DND-41 (cell line): Measurements from ENCODE around the gene GNG12.

ENCODE experiments used
- ATAC-seq: fragments of 200-7000 bp; cut with Tn5 transposase; 3 replicates; pipeline ENCODE4 v1.9.1; 2021; ENCODE audit warnings: low read depth; ENCODE audit not compliant: insufficient read depth
- DNase-seq: peaks from one replicate; pipeline ENCODE4 v3.0.0-alpha.2; 2020
- H2AFZ ChIP-seq: 2 replicates; pipeline ENCODE4 v1.6.0; 2012; ENCODE audit warnings: low read depth, low read length
- H3K27ac ChIP-seq: 2 replicates; pipeline ENCODE4 v1.5.1; 2012; ENCODE audit warnings: low read length, inconsistent platforms
- H3K27me3 ChIP-seq: fragments of 200-600 bp; sonication (generic); 2 replicates; pipeline ENCODE4 v1.6.0; 2012; ENCODE audit warnings: low read length, mild to moderate bottlenecking, inconsistent platforms; ENCODE audit not compliant: insufficient read depth, poor library complexity
- H3K36me3 ChIP-seq: 2 replicates; pipeline ENCODE4 v1.5.1; 2012; ENCODE audit warnings: low read length, inconsistent platforms; ENCODE audit not compliant: insufficient read depth
- H3K4me1 ChIP-seq: 2 replicates; pipeline ENCODE4 v1.5.1; 2012; ENCODE audit warnings: mild to moderate bottlenecking, low read length; ENCODE audit not compliant: insufficient read depth
- H3K4me2 ChIP-seq: 2 replicates; pipeline ENCODE4 v1.6.0; 2012; ENCODE audit warnings: mild to moderate bottlenecking, moderate library complexity, low read length, inconsistent platforms; ENCODE audit not compliant: insufficient read depth
- H3K4me3 ChIP-seq, 2 experiments: fragments of 200-600 bp in 1 of 2; shearing (Covaris generic) in 1 of 2; 2 replicates each; pipeline ENCODE4 v1.5.1; 2012 to 2016; ENCODE audit warnings: inconsistent platforms in 2 of 2, low read length in 2 of 2, mild to moderate bottlenecking in 2 of 2, low read depth in 1 of 2, moderate library complexity in 1 of 2
- H3K79me2 ChIP-seq: 2 replicates; pipeline ENCODE4 v1.6.0; 2012; ENCODE audit warnings: low read length, inconsistent platforms; ENCODE audit not compliant: insufficient read depth
- H3K9ac ChIP-seq: 2 replicates; pipeline ENCODE4 v1.6.0; 2012; ENCODE audit warnings: low read depth, mild to moderate bottlenecking, inconsistent platforms, low read length, moderate library complexity
- H3K9me3 ChIP-seq: 2 replicates; pipeline ENCODE4 v1.5.1; 2012; ENCODE audit warnings: low read length, moderate library complexity, mild to moderate bottlenecking, inconsistent platforms; ENCODE audit not compliant: insufficient read depth, severe bottlenecking
- H4K20me1 ChIP-seq: 2 replicates; pipeline ENCODE4 v1.6.0; 2012; ENCODE audit warnings: low read length; ENCODE audit not compliant: insufficient read depth
- EZH2 ChIP-seq: IDR thresholded peaks from 3 replicates; pipeline ENCODE4 v1.6.1; 2012; ENCODE audit warnings: borderline replicate concordance, low read depth, mild to moderate bottlenecking, moderate library complexity, low read length, inconsistent platforms; ENCODE audit not compliant: severe bottlenecking
- TF ChIP-seq, protein P1 (sequence below): IDR thresholded peaks from 2 replicates; pipeline ENCODE4 v1.5.1; 2012; ENCODE audit warnings: borderline replicate concordance, low read length, moderate library complexity, mild to moderate bottlenecking; ENCODE audit not compliant: poor library complexity, severe bottlenecking; ENCODE audit errors: extremely low read depth

The GNG12 gene

DNA sequence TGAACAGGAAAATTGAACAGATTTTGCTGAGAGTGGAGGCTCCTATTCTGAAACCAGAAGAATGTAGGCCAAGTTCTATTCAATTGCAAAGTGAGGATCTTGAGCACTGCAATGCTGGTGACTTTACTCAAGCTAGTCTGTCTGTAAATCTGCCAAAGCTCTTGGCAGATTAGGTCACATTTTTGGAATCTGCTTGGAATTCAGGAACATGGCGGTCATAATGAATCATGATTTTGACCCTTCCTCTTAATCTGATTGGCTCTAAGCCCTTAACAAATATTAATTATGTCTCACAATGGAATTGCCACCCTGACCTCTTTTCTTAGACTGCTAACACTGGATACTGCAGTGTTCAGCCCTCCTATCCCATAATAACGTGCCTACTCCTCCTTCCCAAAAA is 7.2 kb upstream of the GNG12 start:
- DNase-seq (no peak), ATAC-seq (no peak)
- Histone ChIP-seq H2AFZ (no peak overlapping the region), H3K27me3 (peaks cover 25% of the 10 kb centered on the region), H3K4me2 (no peak overlapping the region), H4K20me1 (no peaks in the 10 kb centered on the region), H3K36me3 (no peaks in the 10 kb centered on the region), H3K27ac (no peak overlapping the region), H3K4me3 (no peak overlapping the region), H3K79me2 (no peaks in the 10 kb centered on the region), H3K9ac (no peak overlapping the region), H3K9me3 (no peaks in the 10 kb centered on the region), H3K4me1 (no peaks in the 10 kb centered on the region)
- TF ChIP-seq EZH2, result no peak
- TF ChIP-seq, protein P1, sequence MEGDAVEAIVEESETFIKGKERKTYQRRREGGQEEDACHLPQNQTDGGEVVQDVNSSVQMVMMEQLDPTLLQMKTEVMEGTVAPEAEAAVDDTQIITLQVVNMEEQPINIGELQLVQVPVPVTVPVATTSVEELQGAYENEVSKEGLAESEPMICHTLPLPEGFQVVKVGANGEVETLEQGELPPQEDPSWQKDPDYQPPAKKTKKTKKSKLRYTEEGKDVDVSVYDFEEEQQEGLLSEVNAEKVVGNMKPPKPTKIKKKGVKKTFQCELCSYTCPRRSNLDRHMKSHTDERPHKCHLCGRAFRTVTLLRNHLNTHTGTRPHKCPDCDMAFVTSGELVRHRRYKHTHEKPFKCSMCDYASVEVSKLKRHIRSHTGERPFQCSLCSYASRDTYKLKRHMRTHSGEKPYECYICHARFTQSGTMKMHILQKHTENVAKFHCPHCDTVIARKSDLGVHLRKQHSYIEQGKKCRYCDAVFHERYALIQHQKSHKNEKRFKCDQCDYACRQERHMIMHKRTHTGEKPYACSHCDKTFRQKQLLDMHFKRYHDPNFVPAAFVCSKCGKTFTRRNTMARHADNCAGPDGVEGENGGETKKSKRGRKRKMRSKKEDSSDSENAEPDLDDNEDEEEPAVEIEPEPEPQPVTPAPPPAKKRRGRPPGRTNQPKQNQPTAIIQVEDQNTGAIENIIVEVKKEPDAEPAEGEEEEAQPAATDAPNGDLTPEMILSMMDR, result no peak

DNA sequence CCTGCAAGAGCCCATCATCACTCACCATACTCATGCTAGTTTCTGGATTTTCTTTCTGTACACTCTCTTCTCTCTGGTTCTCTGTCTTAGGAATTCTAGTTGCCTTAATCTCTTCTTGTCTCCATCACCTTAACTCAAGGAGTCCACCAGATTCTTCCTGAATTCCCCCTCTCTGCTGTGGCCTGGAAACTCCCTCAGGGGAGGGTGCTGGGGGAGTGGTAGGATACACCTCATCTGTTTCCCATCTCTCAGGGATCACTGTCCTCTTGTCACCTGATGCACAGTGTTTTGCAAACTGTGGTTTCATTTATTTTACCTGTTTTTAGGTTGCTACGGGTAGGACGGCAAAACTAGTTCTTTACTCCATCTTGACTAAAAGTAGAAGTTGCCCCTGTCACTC is 6.6 kb upstream of the GNG12 start:
- Histone ChIP-seq H3K36me3 (no peaks in the 10 kb centered on the region), H3K4me3 (no peak overlapping the region), H3K4me2 (no peak overlapping the region), H3K9ac (no peak overlapping the region), H2AFZ (no peak overlapping the region), H4K20me1 (no peaks in the 10 kb centered on the region), H3K9me3 (no peaks in the 10 kb centered on the region), H3K4me1 (no peaks in the 10 kb centered on the region), H3K79me2 (no peaks in the 10 kb centered on the region), H3K27me3 (peaks cover 31% of the 10 kb centered on the region), H3K27ac (no peak overlapping the region)
- DNase-seq (no peak), ATAC-seq (no peak)
- TF ChIP-seq EZH2, result no peak

DNA sequence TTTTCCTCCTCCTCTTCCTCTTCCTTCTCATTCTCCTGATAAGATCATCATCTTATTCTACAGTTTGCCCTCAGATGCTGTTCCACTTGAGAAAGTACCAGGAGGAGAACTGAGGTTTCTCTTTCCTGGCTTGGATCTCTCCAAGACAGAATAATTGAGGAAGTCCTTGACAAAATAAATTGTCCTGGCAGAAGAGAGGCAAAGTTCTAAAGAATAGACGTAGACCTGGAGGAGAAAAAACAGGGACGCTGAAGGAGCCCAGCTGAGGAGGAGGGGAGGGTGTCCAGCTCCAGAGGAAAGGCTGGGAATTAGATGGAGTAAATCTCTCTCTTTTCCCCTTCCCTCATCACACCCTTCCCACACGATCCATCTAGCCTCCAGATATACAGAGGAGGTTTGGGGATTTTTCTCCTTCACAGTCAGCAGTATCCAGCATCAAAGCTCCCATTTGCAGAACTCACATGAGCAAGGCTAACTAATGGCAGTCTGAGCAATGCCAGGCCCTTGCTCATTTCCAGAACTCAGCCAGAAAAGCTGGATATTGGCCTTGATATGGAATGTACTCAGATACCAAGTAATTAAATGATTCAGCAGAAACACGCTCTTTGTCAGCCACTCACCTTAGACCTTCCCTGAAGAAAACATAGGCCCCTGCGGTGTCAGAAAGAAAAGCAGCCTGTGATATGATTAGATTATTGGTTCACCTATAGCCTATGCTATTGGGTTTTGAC is 5.1 kb upstream of the GNG12 start:
- ATAC-seq (no peak), DNase-seq (no peak)
- no peak overlapping the region for H3K4me3 ChIP-seq
- no peaks in the 10 kb centered on the region for H3K36me3 ChIP-seq
- TF ChIP-seq, protein P1, result no peak
- no peak for TF ChIP-seq EZH2
- peaks cover 46% of the 10 kb centered on the region for H3K27me3 ChIP-seq
- H3K9me3 ChIP-seq, result no peaks in the 10 kb centered on the region
- H2AFZ ChIP-seq, result no peak overlapping the region
- H3K4me2 ChIP-seq, result no peak overlapping the region
- no peaks in the 10 kb centered on the region for H3K4me1 ChIP-seq
- H4K20me1 ChIP-seq, result 0 out of 2 replicates have a peak, but pooled peaks cover 4% of the 10 kb centered on the region
- no peaks in the 10 kb centered on the region for H3K79me2 ChIP-seq
- no peak overlapping the region for H3K9ac ChIP-seq
- no peak overlapping the region for H3K27ac ChIP-seq

DNA sequence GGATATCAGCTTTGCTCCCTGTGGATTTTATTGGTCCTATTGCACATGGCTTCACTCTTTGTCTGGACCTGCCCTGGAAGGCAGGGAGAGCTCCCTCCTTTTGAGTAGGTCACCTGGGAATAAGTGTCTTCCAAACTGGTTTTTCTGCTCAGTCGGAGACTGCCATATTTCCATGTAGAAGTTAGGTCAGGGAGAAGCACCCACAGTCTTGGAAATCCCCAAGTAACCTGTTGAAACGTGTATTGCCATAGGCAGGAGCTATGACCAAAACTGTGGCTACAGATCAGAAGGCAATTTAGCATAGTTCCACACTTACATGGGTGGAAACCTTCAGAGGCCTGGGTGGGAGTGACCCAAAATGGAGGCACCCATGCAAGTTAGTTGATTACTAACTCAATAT is 3.5 kb upstream of the GNG12 start:
- Histone ChIP-seq H3K9ac (no peak overlapping the region), H3K27me3 (peaks cover 57% of the 10 kb centered on the region), H3K4me1 (peaks cover 3% of the 10 kb centered on the region; the same call in 1 of the 2 replicates), H2AFZ (no peak overlapping the region), H3K9me3 (no peaks in the 10 kb centered on the region), H3K27ac (no peak overlapping the region), H3K79me2 (no peaks in the 10 kb centered on the region), H3K4me3 (no peak overlapping the region), H3K36me3 (no peaks in the 10 kb centered on the region), H4K20me1 (peaks cover 4% of the 10 kb centered on the region; the same call in 1 of the 2 replicates), H3K4me2 (no peak overlapping the region)
- no peak for TF ChIP-seq EZH2
- TF ChIP-seq, protein P1, result no peak
- ATAC-seq, result no peak
- DNase-seq, result no peak
